Upper lobe of left lung (tissue), 4 donors: ENCODE results near the gene ABHD17C.

Experiments
- CTCF ChIP-seq, 6 experiments: fragments of 450-650 bp in 4 of 6; fragments of 200-600 bp in 2 of 6; sonication (generic) in 2 of 6; IDR thresholded peaks; one replicate each; pipeline ENCODE4 v1.5.1; 2016 to 2019; ENCODE audit warnings: antibody characterized with exemption in 6 of 6
- EP300 ChIP-seq, 4 donors: sonication (generic); formaldehyde crosslinking; IDR thresholded peaks; one replicate each; pipeline ENCODE4 v1.5.1; 2017; ENCODE audit warnings: antibody characterized with exemption in 4 of 4, control low read depth in 2 of 4
- POLR2A ChIP-seq, 4 donors: fragments of 450-650 bp; IDR thresholded peaks; one replicate each; pipeline ENCODE4 v1.5.1; 2016 to 2017; ENCODE audit warnings: antibody characterized with exemption in 4 of 4, mild to moderate bottlenecking in 2 of 4

GRCh38 chr15:80673561-80674244, 21.4 kb upstream of the ABHD17C start:
- TF ChIP-seq CTCF (IDR thresholded peaks at IDR 0.05) (no peak), POLR2A (IDR thresholded peaks at IDR 0.05) (no peak), EP300 (IDR thresholded peaks at IDR 0.05) (no peak)
